Measurements from ENCODE around the gene BBS9.

DNA sequence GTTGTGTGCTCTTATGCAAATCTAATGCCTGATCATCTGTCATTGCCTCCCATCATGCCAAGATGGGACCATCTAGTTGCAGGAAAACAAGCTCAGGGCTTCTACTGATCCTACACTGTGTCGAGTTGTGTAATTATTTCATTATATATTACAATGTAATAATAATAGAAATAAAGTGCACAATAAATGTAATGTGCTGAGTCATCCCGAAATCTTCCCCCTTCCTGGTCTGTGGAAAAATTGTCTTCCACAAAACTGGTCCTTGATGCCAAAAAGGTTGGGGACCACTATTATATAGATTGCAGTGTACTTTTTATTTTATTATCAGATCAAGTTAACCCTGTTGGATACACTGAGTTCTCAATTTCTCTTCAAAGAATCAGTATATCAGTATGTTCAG, 50.2 kb downstream of the BBS9 start:
- TF ChIP-seq CTCF (IDR thresholded peaks at IDR 0.05), result no peak
- no peak for TF ChIP-seq POLR2A (IDR thresholded peaks at IDR 0.05)
- TF ChIP-seq POLR2AphosphoS5 (IDR thresholded peaks at IDR 0.05; ENCODE audit: insufficient read depth in 1 of 2, low read depth in 1 of 2), result no peak
